Endodermal cell (in vitro differentiated cells): ENCODE results near the gene MTUS2. TPM values are rescaled to one million over a fixed set of nuclear protein-coding genes. Genes with fewer than 3 reads are reported as not detected.

ENCODE experiments used
- DNase-seq: peaks from one replicate; pipeline ENCODE4 v3.0.0-alpha.2; 2017
- H3K27ac ChIP-seq: 2 replicates; pipeline ENCODE4 v1.5.1; 2013; ENCODE audit warnings: mild to moderate bottlenecking, low read depth, low read length, moderate library complexity
- H3K27me3 ChIP-seq: 2 replicates; pipeline ENCODE4 v1.6.1; 2013; ENCODE audit warnings: mild to moderate bottlenecking, low read length, moderate library complexity; ENCODE audit not compliant: insufficient read depth, control insufficient read depth, poor library complexity, severe bottlenecking
- H3K36me3 ChIP-seq: 2 replicates; pipeline ENCODE4 v1.7.0; 2013; ENCODE audit warnings: mild to moderate bottlenecking, low read length, moderate library complexity; ENCODE audit not compliant: control insufficient read depth, insufficient read depth
- H3K4me1 ChIP-seq: one replicate; pipeline ENCODE4 v1.7.0; 2013; ENCODE audit warnings: low read length; ENCODE audit not compliant: control insufficient read depth, insufficient read depth
- H3K4me3 ChIP-seq: 2 replicates; pipeline ENCODE4 v1.5.1; 2013; ENCODE audit warnings: mild to moderate bottlenecking, low read length, moderate library complexity
- H3K9ac ChIP-seq: 2 replicates; pipeline ENCODE4 v1.6.1; 2013; ENCODE audit warnings: mild to moderate bottlenecking, low read length, moderate library complexity; ENCODE audit not compliant: poor library complexity, severe bottlenecking; ENCODE audit errors: extremely low read depth
- H3K9me3 ChIP-seq: 2 replicates; pipeline ENCODE4 v1.6.1; 2013; ENCODE audit warnings: mild to moderate bottlenecking, low read length, moderate library complexity; ENCODE audit not compliant: control insufficient read depth
- H3K27ac Mint-ChIP-seq: 2 replicates; pipeline ENCODE4 v1.8.0; 2020; ENCODE audit warnings: mixed read lengths
- H3K27me3 Mint-ChIP-seq: 2 replicates; pipeline ENCODE4 v1.8.0; 2021; ENCODE audit warnings: mild to moderate bottlenecking, mixed read lengths; ENCODE audit not compliant: insufficient read depth
- H3K36me3 Mint-ChIP-seq: 2 replicates; pipeline ENCODE4 v1.8.0; 2020; ENCODE audit warnings: low read depth, mixed read lengths
- H3K4me1 Mint-ChIP-seq: 2 replicates; pipeline ENCODE4 v1.8.0; 2020; ENCODE audit warnings: mixed read lengths
- H3K4me3 Mint-ChIP-seq: 2 replicates; pipeline ENCODE4 v1.8.0; 2020; ENCODE audit warnings: mild to moderate bottlenecking, moderate library complexity, mixed read lengths
- H3K9me3 Mint-ChIP-seq: 2 replicates; pipeline ENCODE4 v1.8.0; 2020; ENCODE audit warnings: mild to moderate bottlenecking, mixed read lengths
- CTCF ChIP-seq: fragments of 200-600 bp; sonication (generic); conservative IDR thresholded peaks from 2 replicates; pipeline ENCODE4 v1.5.0; 2021; ENCODE audit warnings: antibody characterized with exemption, mild to moderate bottlenecking
- WGBS, 2 experiments: methylation state at CpG; one replicate each; pipeline versions ENCODE4 v1.1.5 to v1.1.7; 2013; ENCODE audit warnings: missing lambda C conversion rate in 2 of 2, mixed read lengths in 1 of 2; ENCODE audit not compliant: insufficient coverage in 1 of 2, insufficient read length in 1 of 2; 5-methylcytosine and 5-hydroxymethylcytosine counted together
- total RNA-seq, 2 donors: library from RNA; stranded (reverse); fragmentation: NEBNext Ultra II Directional in 1 of 2; extraction: Animal tissue kit (Norgen Biotek cat#: 25700) in 1 of 2; gene quantifications; 2 replicates in 1 of 2; 3 replicates in 1 of 2; pipeline ENCODE4 v1.2.1, GENCODE V29; 2021

MTUS2 gene
- total RNA-seq, 2 donors from 2014 or later, result 1.2 to 1.3 TPM

- WGBS, 2 experiments, result 75 to 76% methylated on average over 2 to 4 of the region's 4 CpGs
- Histone ChIP-seq H3K36me3 (no peaks in the 10 kb centered on the region), H3K4me1 (no peaks in the 10 kb centered on the region), H3K27ac (no peak overlapping the region), H3K4me3 (no peak overlapping the region), H3K27me3 (no peaks in the 10 kb centered on the region), H3K9me3 (peaks cover 10% of the 10 kb centered on the region), H3K9ac (no peak overlapping the region)
- no peak overlapping the region for H3K27ac Mint-ChIP-seq
- no peak for DNase-seq
- H3K9me3 Mint-ChIP-seq, result no peaks in the 10 kb centered on the region
- H3K4me1 Mint-ChIP-seq, result peaks cover 25% of the 10 kb centered on the region
- H3K4me3 Mint-ChIP-seq, result no peak overlapping the region
- TF ChIP-seq CTCF, result no peak
- H3K36me3 Mint-ChIP-seq, result no peaks in the 10 kb centered on the region
- no peaks in the 10 kb centered on the region for H3K27me3 Mint-ChIP-seq
These were observed 188.2 kb downstream of the MTUS2 start for GRCh38 chr13:29008296-29008695.

GRCh38 chr13:29020314-29020713 lies 200.2 kb downstream of the MTUS2 start:
- no peak overlapping the region for H3K9ac ChIP-seq
- H3K27me3 ChIP-seq, result no peaks in the 10 kb centered on the region
- H3K4me3 ChIP-seq, result no peak overlapping the region
- no peaks in the 10 kb centered on the region for H3K36me3 ChIP-seq
- DNase-seq, result no peak
- WGBS, 2 experiments, result 76 to 81% methylated on average over 4 to 7 of the region's 7 CpGs
- Mint-ChIP-seq H3K4me3 (no peak overlapping the region), H3K36me3 (no peaks in the 10 kb centered on the region), H3K27me3 (peaks cover under 1% of the 10 kb centered on the region), H3K27ac (no peak overlapping the region), H3K9me3 (no peaks in the 10 kb centered on the region), H3K4me1 (peaks cover 16% of the 10 kb centered on the region)
- peaks cover 40% of the 10 kb centered on the region for H3K9me3 ChIP-seq
- H3K4me1 ChIP-seq, result no peaks in the 10 kb centered on the region
- TF ChIP-seq CTCF, result no peak
- H3K27ac ChIP-seq, result no peak overlapping the region

- H3K27me3 ChIP-seq, result no peaks in the 10 kb centered on the region
- H3K9me3 ChIP-seq, result peaks cover 40% of the 10 kb centered on the region
- no peak for DNase-seq
- no peak overlapping the region for H3K27ac ChIP-seq
- no peaks in the 10 kb centered on the region for H3K36me3 ChIP-seq
- H3K4me3 ChIP-seq, result no peak overlapping the region
- Mint-ChIP-seq H3K9me3 (no peaks in the 10 kb centered on the region), H3K4me3 (no peak overlapping the region), H3K4me1 (peaks cover 16% of the 10 kb centered on the region), H3K27ac (no peak overlapping the region), H3K36me3 (no peaks in the 10 kb centered on the region), H3K27me3 (peaks cover 4% of the 10 kb centered on the region)
- H3K4me1 ChIP-seq, result no peaks in the 10 kb centered on the region
- 67% methylated on average over 1 to 2 of the region's 2 CpGs for WGBS, 2 experiments
- TF ChIP-seq CTCF, result no peak
- no peak overlapping the region for H3K9ac ChIP-seq
These were observed 201.2 kb downstream of the MTUS2 start for GRCh38 chr13:29021311-29021710.
